Measurements from ENCODE around the gene GRIK1.

The GRIK1 gene

GRCh38 chr21:29582855-29583254 lies 356.9 kb downstream of the GRIK1 start:
- DNase-seq = no peak

DNA sequence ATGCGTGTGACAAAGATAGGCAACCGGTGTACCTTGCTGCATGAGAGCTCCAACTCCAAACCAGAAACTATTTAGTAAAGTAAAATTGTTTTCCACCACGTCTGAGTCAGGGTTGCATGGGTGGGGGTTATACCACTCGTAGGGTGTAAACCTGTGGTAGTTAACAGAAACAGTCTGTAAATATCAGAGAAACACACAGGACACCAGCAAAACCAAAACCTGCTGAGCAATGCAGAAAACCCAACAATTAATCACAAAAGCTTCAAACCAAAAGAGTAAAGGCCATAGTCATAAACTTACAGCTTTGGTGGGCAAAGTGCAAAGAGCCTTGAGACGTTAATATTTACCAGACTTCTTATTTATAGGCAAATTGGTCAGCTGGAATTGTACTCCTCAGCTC lies 358.4 kb downstream of the GRIK1 start:
- no peak for DNase-seq

GRCh38 chr21:29580732-29581285 lies 359.0 kb downstream of the GRIK1 start:
- DNase-seq = no peak

- DNase-seq = no peak
Observed at GRCh38 chr21:29578306-29578705, 361.5 kb downstream of the GRIK1 start.

DNA sequence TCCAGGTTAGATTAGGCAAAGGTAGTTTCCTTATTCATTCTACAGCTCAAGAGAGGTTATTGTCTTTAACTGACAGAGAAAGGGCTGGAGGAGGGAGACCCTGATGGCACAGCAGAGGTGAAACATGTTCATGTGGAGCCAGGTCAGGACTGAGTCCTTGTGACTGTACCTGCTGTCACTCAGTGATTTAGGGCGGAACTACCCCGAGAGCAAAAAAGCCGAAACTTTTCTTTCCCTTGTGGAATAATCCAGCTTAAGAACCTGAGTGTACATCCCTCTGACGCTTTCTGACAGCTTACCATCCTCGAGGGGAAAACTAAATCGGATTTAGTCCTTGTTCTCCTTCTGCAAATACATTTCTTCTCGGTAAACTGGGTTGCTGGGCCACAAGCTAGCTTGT lies 367.8 kb downstream of the GRIK1 start:
- no peak for DNase-seq

GRCh38 chr21:29568020-29568697 lies 371.6 kb downstream of the GRIK1 start:
- no peak for DNase-seq

GRCh38 chr21:29557931-29558725 lies 381.7 kb downstream of the GRIK1 start:
- no peak for DNase-seq

DNA sequence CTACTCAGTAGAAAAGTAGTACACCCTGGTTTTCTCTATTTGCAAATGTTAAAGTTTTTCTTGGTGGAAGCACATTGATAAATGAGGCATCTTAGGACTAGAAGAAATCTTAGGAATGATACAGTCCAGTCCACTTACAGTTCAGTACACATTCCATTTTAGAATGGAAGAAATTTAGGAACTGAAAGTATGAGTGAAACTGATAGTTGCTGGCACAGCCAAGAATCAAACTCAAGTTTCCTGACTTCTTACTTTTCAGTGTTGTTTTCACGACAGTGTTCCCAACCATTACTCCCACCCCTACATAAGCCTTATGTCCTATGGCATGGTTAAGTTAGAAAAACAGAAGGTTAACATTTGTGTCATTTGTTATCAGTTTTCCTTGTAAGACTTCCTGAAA lies 382.6 kb downstream of the GRIK1 start:
- DNase-seq = no peak

GRCh38 chr21:29555601-29556000 lies 384.2 kb downstream of the GRIK1 start:
- no peak for DNase-seq

DNA sequence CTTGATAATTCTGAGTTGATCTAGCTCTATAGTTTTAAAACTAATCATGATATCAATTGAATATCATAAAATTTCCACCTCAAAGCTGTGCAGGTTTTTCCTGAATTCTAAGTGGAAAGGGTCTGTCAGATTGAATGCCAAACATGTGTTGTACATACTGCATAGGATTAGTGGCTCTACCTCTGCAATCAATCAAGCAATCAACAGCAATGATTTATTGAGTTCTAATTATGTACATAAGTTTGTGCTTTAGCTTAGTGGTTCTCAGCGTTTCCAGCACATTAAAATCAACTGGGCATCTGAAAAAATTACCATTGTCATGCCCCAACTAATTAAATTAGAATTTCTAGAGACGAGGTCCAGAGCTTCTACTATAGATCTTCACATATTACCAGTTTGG lies 389.6 kb downstream of the GRIK1 start:
- no peak for DNase-seq

DNA sequence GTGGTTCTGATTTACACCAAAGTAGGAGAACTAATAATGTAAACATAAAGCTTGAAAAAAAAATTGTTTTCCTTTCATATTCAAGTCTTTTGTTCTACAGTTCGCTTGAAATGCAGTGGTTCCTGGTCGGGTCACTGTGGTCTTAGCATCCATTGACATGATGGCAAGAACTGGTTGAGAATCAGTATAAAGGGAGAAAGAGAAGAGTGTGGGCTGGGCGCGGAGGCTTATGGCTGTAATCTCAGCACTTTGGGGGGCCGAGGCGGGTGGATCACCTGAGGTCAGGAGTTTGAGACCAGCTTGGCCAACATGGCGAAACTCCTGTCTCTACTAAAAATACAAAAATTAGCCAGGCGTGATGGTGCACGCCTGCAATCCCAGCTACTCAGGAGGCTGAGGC lies 390.2 kb downstream of the GRIK1 start:
- DNase-seq = no peak

GRCh38 chr21:29547998-29548397 lies 391.8 kb downstream of the GRIK1 start:
- no peak for DNase-seq

GRCh38 chr21:29546071-29546470 lies 393.7 kb downstream of the GRIK1 start:
- no peak for DNase-seq

- no peak for DNase-seq
Observed at GRCh38 chr21:29540289-29540688, 399.5 kb downstream of the GRIK1 start.

DNA sequence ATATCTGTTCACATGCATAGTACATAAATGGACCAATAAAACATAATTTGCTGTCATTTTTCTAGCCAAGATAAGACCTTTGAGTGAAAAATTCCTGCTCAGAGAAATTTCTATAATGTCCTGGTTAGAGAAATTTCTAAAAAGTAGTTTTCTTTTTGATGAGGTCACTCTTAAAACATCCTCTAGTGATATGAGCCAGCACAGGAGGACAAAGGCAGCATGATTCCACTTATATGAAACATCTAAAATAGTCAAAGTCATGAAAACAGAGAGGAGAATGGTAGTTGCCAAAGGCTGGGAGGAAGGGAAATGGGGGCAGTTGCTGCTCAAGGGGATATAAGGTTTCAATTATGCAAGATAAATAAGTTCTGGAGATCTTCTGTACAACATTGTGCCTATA lies 401.7 kb downstream of the GRIK1 start:
- no peak for DNase-seq

DNA sequence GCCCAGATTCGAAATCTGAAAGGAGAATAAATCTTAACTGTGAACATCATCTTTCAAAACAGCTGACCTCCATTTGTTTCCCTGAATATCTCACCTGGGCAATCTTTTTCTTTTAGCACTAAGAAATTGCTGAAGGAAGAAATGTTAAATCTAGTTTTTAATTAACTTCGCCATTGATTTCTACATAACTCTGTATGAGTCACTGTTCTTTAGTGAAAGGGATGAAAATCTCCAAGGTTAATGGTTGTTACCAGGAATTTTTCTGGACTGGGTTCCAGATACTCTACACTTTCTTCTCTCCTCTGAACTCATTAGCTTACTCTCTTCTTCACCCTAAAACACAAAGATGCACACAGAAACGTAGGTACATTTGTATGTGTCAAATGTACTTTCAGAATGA lies 405.3 kb downstream of the GRIK1 start:
- DNase-seq = no peak

- no peak for DNase-seq
Observed at GRCh38 chr21:29529139-29529538, 410.7 kb downstream of the GRIK1 start.

DNA sequence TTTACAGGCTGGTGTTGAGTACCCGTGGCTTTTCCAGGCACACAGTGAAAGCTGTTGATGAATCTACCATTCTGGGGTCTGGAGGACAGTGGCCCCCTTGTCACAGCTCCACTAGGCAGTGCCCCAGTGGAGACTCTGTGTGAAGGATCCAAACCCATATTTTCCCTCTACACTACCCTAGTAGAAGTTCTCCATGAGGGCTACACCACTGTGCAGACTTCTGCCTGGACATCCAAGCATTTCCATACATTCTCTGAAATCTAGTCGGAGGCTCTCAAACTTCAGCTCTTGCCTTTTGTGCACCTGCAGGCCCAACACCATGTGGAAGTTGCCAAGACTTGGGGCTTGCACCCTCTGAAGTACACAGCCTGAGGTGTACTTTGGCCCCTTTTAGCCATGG lies 413.3 kb downstream of the GRIK1 start:
- DNase-seq = no peak

GRCh38 chr21:29524055-29524454 lies 415.7 kb downstream of the GRIK1 start:
- DNase-seq = no peak

DNA sequence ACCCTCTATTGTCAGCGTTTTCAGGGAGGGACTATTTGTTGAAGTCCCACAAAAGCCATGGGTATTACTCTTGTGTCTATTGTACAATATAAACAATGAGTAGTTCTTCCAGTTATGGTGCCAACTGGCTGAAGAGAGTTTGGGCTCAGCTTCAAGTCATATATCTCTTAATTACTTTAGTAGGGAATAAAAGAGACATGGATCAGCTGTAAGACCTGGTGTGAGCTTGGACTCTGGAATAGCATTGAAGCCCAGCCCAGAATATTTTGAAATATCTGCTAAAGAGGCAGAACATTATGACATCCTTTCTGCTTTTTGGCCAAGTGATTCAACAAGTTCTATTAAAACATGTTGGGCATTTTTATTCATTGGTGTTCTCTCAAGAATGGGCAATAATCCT lies 416.1 kb downstream of the GRIK1 start:
- DNase-seq = no peak

DNA sequence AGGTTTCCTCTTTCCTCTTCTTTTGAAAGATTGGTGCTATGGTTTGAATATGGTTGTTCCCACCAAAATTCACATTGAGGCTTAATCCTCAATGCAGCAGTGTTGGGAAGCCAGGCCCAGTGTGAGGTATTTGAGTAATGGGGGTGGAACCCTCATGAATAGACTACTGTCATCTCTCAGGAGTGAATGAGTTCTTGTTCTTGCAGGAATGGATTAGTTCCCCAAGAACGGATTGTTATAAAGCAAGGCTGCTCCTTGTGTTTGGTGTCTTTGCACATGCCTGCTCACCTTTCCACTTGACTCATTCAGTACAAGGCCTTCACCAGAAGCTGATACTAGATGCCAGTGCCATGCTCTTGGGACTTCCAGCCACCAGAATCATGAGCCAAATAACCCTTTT lies 417.9 kb downstream of the GRIK1 start:
- no peak for DNase-seq

GRCh38 chr21:29520171-29520570 lies 419.6 kb downstream of the GRIK1 start:
- no peak for DNase-seq

DNA sequence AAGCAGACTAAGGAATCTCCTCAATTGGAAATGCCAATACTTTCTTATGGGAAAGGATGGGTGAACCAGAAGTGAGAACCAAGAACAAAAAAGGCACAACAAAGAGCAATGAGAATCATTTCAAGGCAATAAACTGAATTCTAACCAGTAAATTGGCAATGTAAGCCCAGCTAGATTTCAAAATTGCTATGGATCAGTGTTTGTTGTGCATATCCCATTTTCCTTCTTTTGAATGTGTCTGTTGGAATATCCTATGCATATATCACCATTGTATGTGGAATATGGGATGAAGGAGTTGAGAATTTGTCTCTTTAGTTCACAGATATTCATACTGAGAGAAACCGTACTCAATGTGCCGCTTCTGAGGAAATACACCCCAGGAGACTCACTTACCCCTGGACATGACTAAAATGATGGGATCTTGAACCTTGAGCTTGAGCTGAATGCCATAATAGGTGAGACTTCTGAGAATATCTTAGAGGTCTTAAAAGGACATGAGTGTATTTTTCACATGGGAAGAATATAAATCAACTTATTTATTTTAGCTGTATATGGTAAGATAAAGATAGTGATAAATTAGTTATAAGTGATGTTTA lies 425.0 kb downstream of the GRIK1 start:
- DNase-seq = no peak

- DNase-seq = no peak
Observed at GRCh38 chr21:29513535-29513934, 426.3 kb downstream of the GRIK1 start.

Measured in femur (tissue), 1 donor.